Fibroblast of lung (primary cell): ENCODE data around the gene MMP1. TPM values are rescaled to one million over a fixed set of nuclear protein-coding genes. Genes with fewer than 3 reads are reported as not detected.

Experiments used
- DNase-seq, 2 donors: peaks; one replicate each; pipeline versions ENCODE4 v3.0.0 to v3.0.0-alpha.2; 2010; ENCODE audit warnings: low read depth in 2 of 2
- H2AFZ ChIP-seq: 2 replicates; pipeline ENCODE4 v1.5.1; 2012; ENCODE audit warnings: low read length, control low read depth, inconsistent platforms
- H3K27ac ChIP-seq: 2 replicates; pipeline ENCODE4 v1.5.1; 2011; ENCODE audit warnings: low read length, control low read depth; ENCODE audit not compliant: insufficient read depth
- H3K27me3 ChIP-seq: 2 replicates; pipeline ENCODE4 v1.5.1; 2011; ENCODE audit warnings: mild to moderate bottlenecking, low read length; ENCODE audit not compliant: control insufficient read depth, insufficient read depth
- H3K36me3 ChIP-seq: 2 replicates; pipeline ENCODE4 v1.5.1; 2011; ENCODE audit warnings: low read length; ENCODE audit not compliant: control insufficient read depth, insufficient read depth
- H3K4me1 ChIP-seq: 2 replicates; pipeline ENCODE4 v1.5.1; 2011; ENCODE audit warnings: low read length; ENCODE audit not compliant: control insufficient read depth, insufficient read depth; ENCODE audit errors: extremely low read depth
- H3K4me2 ChIP-seq: 2 replicates; pipeline ENCODE4 v1.5.1; 2011; ENCODE audit warnings: low read length, control low read depth; ENCODE audit not compliant: insufficient read depth; ENCODE audit errors: extremely low read depth
- H3K4me3 ChIP-seq, 4 experiments: fragments of 200-600 bp in 1 of 4; sonication (generic) in 1 of 4; replicated peaks in 1 of 4; 2 replicates each; pipeline ENCODE4 v1.5.1; 2011 to 2016; ENCODE audit warnings: low read length in 4 of 4, low read depth in 3 of 4, mild to moderate bottlenecking in 3 of 4, control low read depth in 2 of 4, inconsistent platforms in 1 of 4, mixed read lengths in 1 of 4; ENCODE audit not compliant: insufficient read depth in 1 of 4; ENCODE audit errors: control extremely low read depth in 1 of 4
- H3K79me2 ChIP-seq: 2 replicates; pipeline ENCODE4 v1.5.1; 2012; ENCODE audit warnings: mild to moderate bottlenecking, low read length, inconsistent platforms; ENCODE audit not compliant: control insufficient read depth, insufficient read depth
- H3K9ac ChIP-seq: 2 replicates; pipeline ENCODE4 v1.5.1; 2011; ENCODE audit warnings: mild to moderate bottlenecking, low read length, control low read depth; ENCODE audit not compliant: insufficient read depth
- H3K9me3 ChIP-seq: 2 replicates; pipeline ENCODE4 v1.5.1; 2012; ENCODE audit warnings: low read depth, low read length; ENCODE audit not compliant: control insufficient read depth, insufficient read depth
- H4K20me1 ChIP-seq: 2 replicates; pipeline ENCODE4 v1.5.1; 2011; ENCODE audit warnings: low read length; ENCODE audit not compliant: control insufficient read depth, insufficient read depth; ENCODE audit errors: extremely low read depth
- EZH2 ChIP-seq: IDR thresholded peaks from 2 replicates; pipeline ENCODE4 v1.5.1; 2012; ENCODE audit warnings: low read length, control low read depth, mild to moderate bottlenecking; ENCODE audit errors: missing control alignments
- polyA plus RNA-seq, 2 donors: library from polyadenylated mRNA; depleted of rRNA in 1 of 2; stranded (reverse) in 1 of 2; unstranded in 1 of 2; fragments of >200 nt; gene quantifications; 2 replicates each; pipeline ENCODE4 v1.2.1, GENCODE V29; 2011 to 2012; ENCODE audit warnings: missing spikeins in 1 of 2
- total RNA-seq: library from RNA; depleted of rRNA; stranded (reverse); fragments of >200 nt; gene quantifications from 2 replicates; pipeline ENCODE4 v1.2.1, GENCODE V29; 2014
- TF ChIP-seq, protein P1 (sequence below), 2 donors: IDR thresholded peaks in 1 of 2; conservative IDR thresholded peaks in 1 of 2; 1 replicate in 1 of 2; 2 replicates in 1 of 2; pipeline ENCODE4 v1.5.1; 2011 to 2012; ENCODE audit warnings: low read length in 2 of 2, control low read depth in 1 of 2, inconsistent platforms in 1 of 2, low read depth in 1 of 2, mild to moderate bottlenecking in 1 of 2

MMP1 gene
- total and polyA plus RNA-seq, 2 donors (not counting 1 experiment from before 2014, with no cell fraction given), result 40.5 to 489 TPM

DNA sequence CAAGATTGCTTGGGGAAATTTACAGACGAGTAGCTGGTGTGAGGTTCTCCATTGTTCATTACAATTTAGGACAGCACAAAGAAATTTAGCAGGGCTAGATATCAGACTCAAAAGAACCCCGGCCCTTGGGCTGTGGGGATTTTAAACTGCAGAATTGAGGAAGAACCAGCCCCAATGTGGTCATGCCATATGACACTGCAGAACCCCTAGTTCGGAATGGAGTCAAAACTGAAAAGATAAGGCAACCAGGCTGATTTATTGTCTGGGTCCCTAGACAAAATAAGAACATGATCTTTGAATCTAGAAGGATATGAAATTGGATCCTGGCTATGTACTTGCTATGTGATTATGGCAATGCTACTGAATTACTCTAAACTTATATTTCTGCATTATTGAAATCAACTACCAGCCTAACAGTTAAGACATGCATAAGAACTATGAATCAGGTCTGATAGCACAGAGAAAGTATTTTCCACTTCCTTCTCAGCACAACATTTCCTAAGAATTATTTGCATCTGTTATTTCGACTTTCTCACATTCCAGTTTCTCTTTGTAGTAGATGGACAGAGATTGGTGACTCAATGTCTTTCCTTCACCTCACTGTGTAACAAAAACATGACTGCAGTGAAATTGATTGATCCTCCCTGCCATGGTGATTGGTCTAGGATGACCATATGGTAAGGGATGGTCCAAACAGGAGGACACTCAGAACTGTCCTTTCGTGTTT lies 32.2 kb upstream of the MMP1 start:
- no peaks in the 10 kb centered on the region for H3K4me1 ChIP-seq
- no peaks in the 10 kb centered on the region for H3K9me3 ChIP-seq
- H3K4me2 ChIP-seq, result no peak overlapping the region
- H3K36me3 ChIP-seq, result no peaks in the 10 kb centered on the region
- DNase-seq, result peak in 1 of 2 donors; percentile 72
- TF ChIP-seq, protein P1, sequence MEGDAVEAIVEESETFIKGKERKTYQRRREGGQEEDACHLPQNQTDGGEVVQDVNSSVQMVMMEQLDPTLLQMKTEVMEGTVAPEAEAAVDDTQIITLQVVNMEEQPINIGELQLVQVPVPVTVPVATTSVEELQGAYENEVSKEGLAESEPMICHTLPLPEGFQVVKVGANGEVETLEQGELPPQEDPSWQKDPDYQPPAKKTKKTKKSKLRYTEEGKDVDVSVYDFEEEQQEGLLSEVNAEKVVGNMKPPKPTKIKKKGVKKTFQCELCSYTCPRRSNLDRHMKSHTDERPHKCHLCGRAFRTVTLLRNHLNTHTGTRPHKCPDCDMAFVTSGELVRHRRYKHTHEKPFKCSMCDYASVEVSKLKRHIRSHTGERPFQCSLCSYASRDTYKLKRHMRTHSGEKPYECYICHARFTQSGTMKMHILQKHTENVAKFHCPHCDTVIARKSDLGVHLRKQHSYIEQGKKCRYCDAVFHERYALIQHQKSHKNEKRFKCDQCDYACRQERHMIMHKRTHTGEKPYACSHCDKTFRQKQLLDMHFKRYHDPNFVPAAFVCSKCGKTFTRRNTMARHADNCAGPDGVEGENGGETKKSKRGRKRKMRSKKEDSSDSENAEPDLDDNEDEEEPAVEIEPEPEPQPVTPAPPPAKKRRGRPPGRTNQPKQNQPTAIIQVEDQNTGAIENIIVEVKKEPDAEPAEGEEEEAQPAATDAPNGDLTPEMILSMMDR (conservative IDR thresholded peaks at IDR 0.05 in 1 of 2, IDR thresholded peaks at IDR 0.05 in 1 of 2; ENCODE audit: low read depth in 1 of 2, low read length in 2 of 2), result no peak
- no peaks in the 10 kb centered on the region for H3K27me3 ChIP-seq
- no peak overlapping the region for H3K9ac ChIP-seq
- H3K4me3 ChIP-seq, result no peak overlapping the region
- no peaks in the 10 kb centered on the region for H4K20me1 ChIP-seq
- H2AFZ ChIP-seq, result no peak overlapping the region
- H3K79me2 ChIP-seq, result no peaks in the 10 kb centered on the region
- H3K27ac ChIP-seq, result no peak overlapping the region

DNA sequence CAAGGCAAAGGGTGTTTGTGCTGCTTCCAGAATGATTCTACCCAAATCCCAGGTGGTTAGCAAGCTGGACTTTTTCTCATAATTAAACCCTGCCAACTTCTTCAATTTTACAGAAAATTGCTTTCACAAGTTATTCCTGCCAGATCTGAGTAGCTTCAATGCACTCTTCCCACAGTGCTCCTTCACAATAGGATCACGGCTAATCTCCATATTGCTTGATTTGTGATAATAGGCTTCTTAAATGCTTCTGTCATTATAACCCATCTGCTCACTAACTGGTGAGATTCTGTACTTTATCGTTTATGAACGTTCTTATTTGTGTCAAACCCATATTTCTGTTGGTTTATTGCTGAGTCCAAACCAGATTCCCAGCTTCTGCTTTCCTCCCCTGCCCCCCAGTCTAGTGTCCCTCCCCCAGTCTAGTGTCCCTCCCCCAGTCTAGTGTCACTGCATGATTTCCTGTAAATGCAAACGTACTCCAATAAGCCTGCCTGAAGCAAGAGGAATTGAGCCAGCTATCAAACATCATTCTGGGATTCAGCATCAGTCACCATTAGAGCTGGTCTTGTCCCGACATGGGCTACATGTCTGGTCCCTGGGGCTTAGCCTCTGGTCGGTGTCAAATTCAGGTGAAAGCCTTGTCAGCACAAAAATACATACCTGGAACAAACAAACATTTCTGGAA lies 31.5 kb upstream of the MMP1 start:
- Histone ChIP-seq H3K9ac (no peak overlapping the region), H3K4me1 (no peaks in the 10 kb centered on the region), H3K9me3 (no peaks in the 10 kb centered on the region), H4K20me1 (no peaks in the 10 kb centered on the region), H3K27ac (no peak overlapping the region), H3K4me3 (no peak overlapping the region), H3K27me3 (no peaks in the 10 kb centered on the region), H3K79me2 (no peaks in the 10 kb centered on the region), H3K4me2 (no peak overlapping the region), H3K36me3 (no peaks in the 10 kb centered on the region), H2AFZ (no peak overlapping the region)
- no peak for TF ChIP-seq EZH2
- TF ChIP-seq, protein P1 (conservative IDR thresholded peaks at IDR 0.05 in 1 of 2, IDR thresholded peaks at IDR 0.05 in 1 of 2; ENCODE audit: low read depth in 1 of 2, low read length in 2 of 2), result no peak
- DNase-seq, result no peak

DNA sequence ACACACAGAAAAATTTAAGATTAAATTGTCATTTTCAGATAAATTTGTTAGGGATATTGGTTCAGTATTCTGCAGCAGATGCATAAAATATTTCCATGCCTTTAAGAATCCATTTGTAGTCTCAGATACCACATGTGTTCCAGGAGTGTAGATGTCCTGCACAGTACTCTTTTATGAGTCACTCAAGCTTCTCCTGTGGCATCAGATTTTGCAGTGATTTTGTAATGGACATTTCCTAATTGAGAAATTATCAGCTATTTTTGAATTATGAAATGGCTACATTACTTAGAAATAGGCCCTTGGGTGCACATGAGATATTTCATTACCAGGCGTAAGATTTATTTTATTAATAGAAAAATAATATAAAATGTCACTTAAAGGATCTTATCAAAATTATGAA lies 26.6 kb upstream of the MMP1 start:
- H3K9me3 ChIP-seq, result no peaks in the 10 kb centered on the region
- no peak overlapping the region for H3K9ac ChIP-seq
- no peak overlapping the region for H3K4me2 ChIP-seq
- H4K20me1 ChIP-seq, result no peaks in the 10 kb centered on the region
- H3K36me3 ChIP-seq, result no peaks in the 10 kb centered on the region
- H3K27ac ChIP-seq, result no peak overlapping the region
- no peak for TF ChIP-seq EZH2
- TF ChIP-seq, protein P1 (conservative IDR thresholded peaks at IDR 0.05 in 1 of 2, IDR thresholded peaks at IDR 0.05 in 1 of 2; ENCODE audit: low read depth in 1 of 2, low read length in 2 of 2), result no peak
- no peaks in the 10 kb centered on the region for H3K79me2 ChIP-seq
- H3K4me1 ChIP-seq, result no peaks in the 10 kb centered on the region
- DNase-seq, result no peak
- no peak overlapping the region for H3K4me3 ChIP-seq
- no peak overlapping the region for H2AFZ ChIP-seq
- H3K27me3 ChIP-seq, result no peaks in the 10 kb centered on the region
